ENCODE results near the gene MPC1. TPM values are rescaled to one million over a fixed set of nuclear protein-coding genes. Genes with fewer than 3 reads are reported as not detected.
"Not testable (repeated sequence)": the region's sequence is repeated elsewhere in the genome, so short reads cannot be mapped to it uniquely, and the experiment has no call there.

The MPC1 gene
- total and polyA plus RNA-seq, 4 experiments from 2014 or later = 33.1 to 85.0 (median 46.0) TPM

GRCh38 chr6:166344921-166345320, 37.8 kb downstream of the MPC1 start:
- Mint-ChIP-seq H3K9me3 (peaks cover 0 to 11% (median 6%) of the 10 kb centered on the region in 8 donors), H3K4me1 (peaks cover 5 to 18% (median 11%) of the 10 kb centered on the region in 4 donors), H3K27ac (peak overlapping the region in 2 of 7 donors; percentile 31 to 72), H3K4me3 (peak overlapping the region in 2 of 8 donors; percentile 3 to 7)
- H3K9me3 ChIP-seq (ENCODE audit: control insufficient read depth in 1 of 2, low read length in 2 of 2); H3K27ac ChIP-seq (ENCODE audit: low read depth, low read length); H3K36me3 ChIP-seq (ENCODE audit: insufficient read depth, low read length); H3K27me3 ChIP-seq (ENCODE audit: insufficient read depth, low read length); H3K36me3 Mint-ChIP-seq; DNase-seq; H3K4me3 ChIP-seq (ENCODE audit: low read length in 2 of 2); POLR2A ChIA-PET (ENCODE audit: partially characterized antibody); H3K27me3 Mint-ChIP-seq: not testable (repeated sequence)
- CTCF ChIA-PET (ENCODE audit: partially characterized antibody) = interaction anchor here (1.3 kb wide), 1 partner anchor 31 kb away, joined by 3 read pairs; no protein-coding TSS in a partner anchor
- intact Hi-C loops (cut with micrococcal nuclease) = loop anchor here (5.0 kb wide), 1 partner anchor 57 kb away; no protein-coding TSS in a partner anchor
- H3K4me1 ChIP-seq (ENCODE audit: insufficient read depth, low read length) = peaks cover 26% of the 10 kb centered on the region

GRCh38 chr6:166344240-166344639, 38.5 kb downstream of the MPC1 start:
- Histone ChIP-seq H3K27me3 (ENCODE audit: insufficient read depth, low read length) (no peaks in the 10 kb centered on the region), H3K36me3 (ENCODE audit: insufficient read depth, low read length) (no peaks in the 10 kb centered on the region), H3K4me3 (ENCODE audit: low read length in 2 of 2) (no peak overlapping the region), H3K9me3 (ENCODE audit: control insufficient read depth in 1 of 2, low read length in 2 of 2) (no peaks in the 10 kb centered on the region), H3K27ac (ENCODE audit: low read depth, low read length) (no peak overlapping the region), H3K4me1 (ENCODE audit: insufficient read depth, low read length) (peaks cover 32% of the 10 kb centered on the region)
- Mint-ChIP-seq H3K27me3 (no peaks in the 10 kb centered on the region), H3K4me3 (peak overlapping the region in 3 of 8 donors; percentile 9 to 46 (median 44)), H3K4me1 (peaks cover 5 to 18% (median 11%) of the 10 kb centered on the region in 4 donors), H3K27ac (peak overlapping the region in 3 of 7 donors; percentile 5 to 49 (median 20)), H3K9me3 (peaks cover 0 to 4% (median 1%) of the 10 kb centered on the region in 8 donors), H3K36me3 (peaks cover 0 to 3% of the 10 kb centered on the region in 2 donors)
- ChIA-PET CTCF (ENCODE audit: partially characterized antibody) (interaction anchor here (1.3 to 3.0 kb wide), 2 partner anchors 32 to 37 kb away, joined by 3 to 12 read pairs; no protein-coding TSS in a partner anchor), POLR2A (ENCODE audit: partially characterized antibody) (no interaction called here)
- no peak for DNase-seq
- intact Hi-C loops (cut with micrococcal nuclease) = loop anchor here (5.0 kb wide), 1 partner anchor 58 kb away; no protein-coding TSS in a partner anchor

GRCh38 chr6:166343150-166343487, 39.6 kb downstream of the MPC1 start:
- peak overlapping the region; percentile 15 to 92 (median 66) for H3K27ac Mint-ChIP-seq

GRCh38 chr6:166342349-166343149, 40.2 kb downstream of the MPC1 start, which contains the start of gene SFT2D1:
Gene SFT2D1 (minus strand): TSS chr6:166342545. CDS start chr6:166342481, 64 bp downstream.
- H3K9me3 Mint-ChIP-seq = peaks cover 0 to 3% (median 0%) of the 10 kb centered on the region in 8 donors
- H3K27me3 ChIP-seq (ENCODE audit: insufficient read depth, low read length) = no peaks in the 10 kb centered on the region
- intact Hi-C loops (cut with micrococcal nuclease) = loop anchor here (1.0 to 5.0 kb wide), 3 partner anchors 41 to 284 kb away; partner anchors contain the start of gene RPS6KA2
- peak within 1 kb of the TSS; percentile 88 to 94 (median 92) for H3K4me3 Mint-ChIP-seq
- peak within 1 kb of the TSS; percentile 64 for H3K27ac ChIP-seq (ENCODE audit: low read depth, low read length)
- H3K36me3 ChIP-seq (ENCODE audit: insufficient read depth, low read length) = no peaks in the 10 kb centered on the region
- no peaks in the 10 kb centered on the region for H3K9me3 ChIP-seq (ENCODE audit: control insufficient read depth in 1 of 2, low read length in 2 of 2)
- peaks cover 5 to 18% (median 11%) of the 10 kb centered on the region in 4 donors for H3K4me1 Mint-ChIP-seq
- H3K36me3 Mint-ChIP-seq = peaks cover 9% of the 10 kb centered on the region in 2 donors
- peak within 1 kb of the TSS; percentile 66 to 94 (median 91) for H3K27ac Mint-ChIP-seq
- CTCF ChIA-PET (ENCODE audit: partially characterized antibody) = interaction anchor here (0.7 to 3.0 kb wide), 7 partner anchors 16 to 433 kb away, joined by 3 to 12 read pairs (median 3); no protein-coding TSS in a partner anchor
- H3K4me3 ChIP-seq (ENCODE audit: low read length in 2 of 2) = peak within 1 kb of the TSS; percentile 26 to 93
- H3K27me3 Mint-ChIP-seq = no peaks in the 10 kb centered on the region
- H3K4me1 ChIP-seq (ENCODE audit: insufficient read depth, low read length) = peaks cover 49% of the 10 kb centered on the region
- POLR2A ChIA-PET (ENCODE audit: partially characterized antibody) = interaction anchor here (0.6 to 2.0 kb wide), 5 partner anchors 9 to 285 kb away, joined by 3 to 10 read pairs (median 3); partner anchors contain the start of gene RPS6KA2
- peak; percentile 48 to 70 (median 57) for DNase-seq

More at GRCh38 chr6:166343150-166343487, 39.6 kb downstream of the MPC1 start:
- Mint-ChIP-seq H3K27me3 (no peaks in the 10 kb centered on the region), H3K4me1 (peaks cover 5 to 18% (median 11%) of the 10 kb centered on the region in 4 donors), H3K36me3 (peaks cover 3% of the 10 kb centered on the region in 2 donors), H3K4me3 (peak overlapping the region; percentile 88 to 94 (median 92)), H3K9me3 (peaks cover 0 to 3% (median 0%) of the 10 kb centered on the region in 8 donors)
- no peak for DNase-seq
- Histone ChIP-seq H3K9me3 (ENCODE audit: control insufficient read depth in 1 of 2, low read length in 2 of 2) (no peaks in the 10 kb centered on the region), H3K4me3 (ENCODE audit: low read length in 2 of 2) (peak overlapping the region; percentile 26 to 93), H3K27ac (ENCODE audit: low read depth, low read length) (peak overlapping the region; percentile 64), H3K36me3 (ENCODE audit: insufficient read depth, low read length) (no peaks in the 10 kb centered on the region), H3K4me1 (ENCODE audit: insufficient read depth, low read length) (peaks cover 44% of the 10 kb centered on the region), H3K27me3 (ENCODE audit: insufficient read depth, low read length) (no peaks in the 10 kb centered on the region)
- intact Hi-C loops (cut with micrococcal nuclease) = loop anchor here (2.0 to 5.0 kb wide), 2 partner anchors 59 to 284 kb away; partner anchors contain the start of gene RPS6KA2
- ChIA-PET POLR2A (ENCODE audit: partially characterized antibody) (interaction anchor here (1.2 to 2.0 kb wide), 3 partner anchors 9 to 284 kb away, joined by 3 to 10 read pairs (median 4); partner anchors contain the start of gene RPS6KA2), CTCF (ENCODE audit: partially characterized antibody) (interaction anchor here (0.8 to 3.0 kb wide), 4 partner anchors 16 to 72 kb away, joined by 3 to 12 read pairs (median 4); no protein-coding TSS in a partner anchor)

GRCh38 chr6:166341977-166342348, 40.8 kb downstream of the MPC1 start:
- Histone ChIP-seq H3K9me3 (ENCODE audit: control insufficient read depth in 1 of 2, low read length in 2 of 2) (no peaks in the 10 kb centered on the region), H3K4me3 (ENCODE audit: low read length in 2 of 2) (peak overlapping the region; percentile 26 to 93), H3K27ac (ENCODE audit: low read depth, low read length) (peak overlapping the region; percentile 64), H3K36me3 (ENCODE audit: insufficient read depth, low read length) (no peaks in the 10 kb centered on the region), H3K4me1 (ENCODE audit: insufficient read depth, low read length) (peaks cover 55% of the 10 kb centered on the region), H3K27me3 (ENCODE audit: insufficient read depth, low read length) (no peaks in the 10 kb centered on the region)
- ChIA-PET CTCF (ENCODE audit: partially characterized antibody) (interaction anchor here (0.7 to 3.0 kb wide), 5 partner anchors 15 to 434 kb away, joined by 3 to 12 read pairs (median 3); no protein-coding TSS in a partner anchor), POLR2A (ENCODE audit: partially characterized antibody) (interaction anchor here (0.6 to 2.0 kb wide), 5 partner anchors 8 to 285 kb away, joined by 3 to 10 read pairs (median 3); partner anchors contain the start of gene RPS6KA2)
- H3K27ac Mint-ChIP-seq = peak overlapping the region; percentile 66 to 91 (median 89)
- peaks cover 9 to 18% (median 13%) of the 10 kb centered on the region in 4 donors for H3K4me1 Mint-ChIP-seq
- H3K36me3 Mint-ChIP-seq = peaks cover 12 to 15% of the 10 kb centered on the region in 2 donors
- intact Hi-C loops (cut with micrococcal nuclease) = loop anchor here (1.0 to 5.0 kb wide), 3 partner anchors 41 to 285 kb away; partner anchors contain the start of gene RPS6KA2
- DNase-seq = peak in 2 of 5 donors; percentile 1 to 32
- peaks cover 0 to 3% (median 0%) of the 10 kb centered on the region in 8 donors for H3K9me3 Mint-ChIP-seq
- no peaks in the 10 kb centered on the region for H3K27me3 Mint-ChIP-seq
- H3K4me3 Mint-ChIP-seq = peak overlapping the region; percentile 88 to 94 (median 92)

- Mint-ChIP-seq H3K9me3 (peaks cover 0 to 3% (median 0%) of the 10 kb centered on the region in 8 donors), H3K36me3 (peaks cover 15 to 16% of the 10 kb centered on the region in 2 donors), H3K4me3 (peak overlapping the region; percentile 88 to 94 (median 92)), H3K27ac (peak overlapping the region; percentile 66 to 91 (median 89)), H3K4me1 (peaks cover 11 to 18% (median 13%) of the 10 kb centered on the region in 4 donors), H3K27me3 (no peaks in the 10 kb centered on the region)
- Histone ChIP-seq H3K27ac (ENCODE audit: low read depth, low read length) (peak overlapping the region; percentile 64), H3K9me3 (ENCODE audit: control insufficient read depth in 1 of 2, low read length in 2 of 2) (no peaks in the 10 kb centered on the region), H3K4me1 (ENCODE audit: insufficient read depth, low read length) (peaks cover 58% of the 10 kb centered on the region), H3K27me3 (ENCODE audit: insufficient read depth, low read length) (no peaks in the 10 kb centered on the region), H3K36me3 (ENCODE audit: insufficient read depth, low read length) (no peaks in the 10 kb centered on the region), H3K4me3 (ENCODE audit: low read length in 2 of 2) (peak overlapping the region; percentile 26 to 93)
- CTCF ChIA-PET (ENCODE audit: partially characterized antibody) = interaction anchor here (0.7 to 3.0 kb wide), 5 partner anchors 15 to 434 kb away, joined by 3 to 12 read pairs (median 3); no protein-coding TSS in a partner anchor
- intact Hi-C loops (cut with micrococcal nuclease) = loop anchor here (5.0 kb wide), 1 partner anchor 61 kb away; no protein-coding TSS in a partner anchor
- peak in 4 of 5 donors; percentile 27 to 46 (median 32) for DNase-seq
- POLR2A ChIA-PET (ENCODE audit: partially characterized antibody) = interaction anchor here (0.7 to 2.0 kb wide), 2 partner anchors 40 to 286 kb away, joined by 3 to 10 read pairs; partner anchors contain the start of gene RPS6KA2
Observed at GRCh38 chr6:166341464-166341863, 41.3 kb downstream of the MPC1 start.

All from CD4-positive, alpha-beta memory T cell (primary cell).